GM19328 (cell line): ENCODE measurements around the gene MAPK1.
"Not testable (repeated sequence)": the region's sequence is repeated elsewhere in the genome, so short reads cannot be mapped to it uniquely, and the experiment has no call there.

Experiments used
- ATAC-seq: cut with Tn5 transposase; IDR thresholded peaks from one replicate; pipeline ENCODE4 v1.9.1; 2021; ENCODE audit warnings: mild to moderate bottlenecking, moderate library complexity; ENCODE audit not compliant: unreplicated experiment

Gene MAPK1

DNA sequence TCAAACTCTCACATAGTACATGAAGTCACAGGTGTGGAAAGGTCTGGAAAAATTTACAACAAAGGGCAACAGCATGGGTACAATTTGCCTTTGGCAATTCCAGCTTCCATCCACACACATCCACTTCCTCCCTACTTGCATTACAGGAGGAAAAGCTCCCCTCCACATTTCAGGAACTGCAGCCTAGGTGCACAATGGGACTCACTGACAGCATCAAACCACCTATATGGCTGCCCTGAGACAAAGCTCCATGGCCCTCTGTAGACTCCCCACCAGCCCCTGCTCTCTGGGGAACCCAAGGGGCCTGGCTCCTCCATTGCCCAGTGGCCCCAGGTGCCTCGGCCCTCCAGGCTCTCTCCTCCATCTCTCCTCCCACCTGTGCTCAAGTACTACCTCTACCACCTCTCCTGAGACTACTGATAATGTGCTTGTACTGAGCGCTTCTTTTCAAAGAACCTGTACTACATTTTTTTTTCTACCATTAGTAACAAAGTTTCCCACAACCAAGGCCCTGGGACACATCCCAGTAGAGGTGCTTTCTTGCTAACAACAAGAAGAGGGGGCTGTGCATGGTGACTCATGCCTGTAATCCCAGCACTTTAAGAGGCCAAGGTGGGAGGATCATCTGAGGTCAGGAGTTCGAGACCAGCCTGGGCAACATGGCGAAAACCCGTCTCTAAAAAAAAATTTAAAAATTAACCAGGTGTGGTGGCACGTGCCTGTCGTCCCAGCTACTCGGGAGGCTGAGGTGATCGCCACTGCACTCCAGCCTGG lies 136.7 kb downstream of the MAPK1 start:
- no peak for ATAC-seq

DNA sequence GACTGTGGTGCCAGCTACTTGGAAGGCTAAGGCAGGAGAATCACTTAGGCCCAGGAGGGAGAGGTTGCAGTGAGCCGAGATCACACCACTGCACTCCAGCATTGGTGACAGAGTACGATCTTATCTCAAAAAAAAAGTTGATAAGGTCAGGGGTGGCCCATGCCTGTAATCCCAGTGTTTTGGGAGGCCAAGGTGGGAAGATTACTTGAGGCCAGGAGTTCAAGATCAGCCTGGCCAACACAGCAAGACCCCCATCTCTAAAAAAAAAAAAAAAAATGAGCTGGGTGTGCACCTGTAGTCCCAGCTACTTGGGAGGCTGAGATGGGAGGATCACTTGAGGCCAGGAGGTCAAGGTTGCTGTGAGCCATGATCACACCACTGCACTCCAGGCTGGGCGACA lies 138.3 kb downstream of the MAPK1 start:
- not testable (repeated sequence) for ATAC-seq

DNA sequence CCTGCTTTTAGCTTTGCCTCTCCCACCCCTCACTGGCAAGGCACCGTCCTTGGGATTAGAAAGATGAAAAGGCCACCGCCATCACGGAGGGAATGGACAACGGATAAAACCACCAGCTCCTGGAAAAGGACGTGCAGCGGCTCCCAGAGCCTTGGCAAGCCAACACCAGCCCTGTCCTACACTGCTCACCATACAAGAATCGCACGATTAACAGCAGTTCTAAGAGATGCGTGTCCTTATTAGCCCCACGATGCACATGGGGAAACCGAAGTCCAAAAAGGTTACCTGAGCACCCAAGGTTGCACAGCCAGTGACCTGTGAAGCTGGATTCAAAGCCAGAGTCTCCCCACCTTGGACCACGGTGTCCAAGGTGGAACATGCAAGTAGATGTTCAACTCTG lies 139.2 kb downstream of the MAPK1 start:
- no peak for ATAC-seq

DNA sequence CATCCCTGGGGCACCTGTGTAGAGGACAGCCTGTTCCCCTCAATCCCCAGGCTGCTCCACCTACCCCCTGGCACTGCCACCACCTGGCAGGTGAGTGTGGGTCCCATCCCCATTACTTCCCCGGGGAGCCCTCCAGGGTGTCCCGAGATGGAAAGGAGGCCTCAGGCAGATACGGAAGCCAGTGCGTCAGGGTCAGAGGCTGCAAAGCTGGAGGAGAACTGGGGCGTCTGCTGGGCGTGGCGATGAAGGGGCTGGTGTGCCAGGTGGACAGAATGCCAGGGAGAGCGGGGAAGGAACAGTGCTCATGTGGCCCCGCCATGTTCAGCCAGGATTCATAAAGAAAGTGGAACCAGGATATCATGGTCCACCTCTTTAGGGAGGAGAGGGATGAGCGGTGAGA lies 139.7 kb downstream of the MAPK1 start:
- ATAC-seq: no peak

DNA sequence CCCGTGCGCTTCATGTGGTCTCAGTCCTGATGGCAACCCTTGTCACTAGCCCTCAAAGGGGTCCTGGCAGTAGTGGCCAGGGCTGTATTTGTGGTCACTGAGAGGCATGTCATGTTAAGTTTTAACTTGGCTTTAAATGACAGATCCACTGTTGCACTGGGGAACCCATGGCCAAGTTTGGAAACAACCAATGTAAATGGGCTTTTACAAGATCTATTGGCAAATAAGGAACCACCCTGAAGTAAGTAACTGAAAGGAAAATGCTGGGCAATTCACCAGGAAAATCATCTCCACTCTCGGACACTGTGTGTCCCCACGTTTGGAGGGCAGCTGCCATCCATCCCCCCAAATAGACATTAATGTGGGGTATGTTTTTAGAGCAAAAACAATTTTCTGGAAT lies 140.3 kb downstream of the MAPK1 start:
- ATAC-seq: no peak

DNA sequence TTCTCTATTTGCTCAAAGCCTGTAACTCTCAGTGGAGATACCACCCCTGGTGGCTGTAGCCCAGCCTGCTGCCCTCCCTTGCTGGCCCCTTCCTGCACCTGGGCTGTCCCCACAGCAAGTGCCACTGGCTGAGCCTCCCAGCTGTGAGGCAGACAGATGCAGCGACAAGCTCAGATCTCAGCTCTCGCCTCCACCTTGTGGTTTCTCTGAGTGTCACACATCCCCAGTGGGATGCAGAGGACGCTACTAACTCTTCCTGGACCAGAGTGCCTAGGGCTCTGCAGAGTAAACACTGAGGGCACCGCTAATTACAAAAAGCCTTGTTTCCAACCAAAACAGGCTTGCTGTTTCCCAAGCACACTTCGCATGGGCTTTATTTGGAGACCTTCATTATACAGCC lies 140.8 kb downstream of the MAPK1 start:
- no peak for ATAC-seq

DNA sequence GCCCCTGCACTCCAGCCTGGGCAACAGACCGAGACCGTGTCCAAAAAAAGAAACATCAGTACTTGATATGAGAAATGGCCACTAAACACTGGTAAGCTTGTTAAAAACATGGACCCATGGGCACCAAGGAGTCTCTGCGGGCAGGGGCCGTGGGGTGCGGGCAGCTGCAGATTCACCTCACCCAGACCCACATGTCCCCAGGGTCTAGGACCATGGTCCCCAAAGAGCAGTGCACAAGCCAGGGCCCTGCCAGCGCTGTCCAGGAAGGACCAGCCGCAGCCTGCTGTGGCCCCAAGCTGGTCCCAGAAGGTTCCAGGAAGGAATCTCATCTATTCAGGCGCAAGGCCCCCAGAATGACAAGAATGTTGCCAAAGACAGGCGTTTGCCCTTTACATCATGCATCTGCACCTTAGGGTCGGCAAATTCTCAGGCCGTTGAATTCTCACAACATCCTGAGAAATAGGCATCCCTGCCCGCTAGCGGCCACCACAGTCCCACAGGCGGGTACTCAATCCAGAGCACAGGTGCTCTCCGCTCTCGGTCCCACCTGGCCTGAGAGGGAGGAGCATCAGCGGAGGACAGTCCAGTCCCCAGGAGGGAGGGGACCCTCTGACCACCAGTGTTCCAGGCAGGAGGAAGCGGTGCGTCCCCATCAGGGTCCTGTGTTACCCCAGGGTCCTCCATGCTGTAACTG lies 141.3 kb downstream of the MAPK1 start:
- no peak for ATAC-seq

DNA sequence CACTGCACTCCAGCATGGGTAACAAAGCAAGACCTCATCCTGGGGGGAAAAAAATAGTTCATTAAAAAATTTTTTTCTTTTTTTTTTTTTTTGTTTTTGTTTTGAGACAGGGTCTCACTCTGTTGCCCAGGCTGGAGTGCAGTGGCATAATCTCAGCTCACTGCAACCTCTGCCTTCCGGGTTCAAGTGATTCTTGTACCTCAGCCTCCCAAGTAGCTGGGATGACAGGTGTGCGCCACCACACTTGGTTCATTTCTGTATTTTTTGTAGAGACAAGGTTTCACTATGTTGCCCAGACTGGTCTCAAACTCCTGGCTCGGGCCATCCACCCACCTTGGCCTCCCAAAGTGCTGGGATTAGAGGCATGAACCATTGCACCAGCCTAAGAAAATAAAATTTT lies 142.9 kb downstream of the MAPK1 start:
- not testable (repeated sequence) for ATAC-seq

DNA sequence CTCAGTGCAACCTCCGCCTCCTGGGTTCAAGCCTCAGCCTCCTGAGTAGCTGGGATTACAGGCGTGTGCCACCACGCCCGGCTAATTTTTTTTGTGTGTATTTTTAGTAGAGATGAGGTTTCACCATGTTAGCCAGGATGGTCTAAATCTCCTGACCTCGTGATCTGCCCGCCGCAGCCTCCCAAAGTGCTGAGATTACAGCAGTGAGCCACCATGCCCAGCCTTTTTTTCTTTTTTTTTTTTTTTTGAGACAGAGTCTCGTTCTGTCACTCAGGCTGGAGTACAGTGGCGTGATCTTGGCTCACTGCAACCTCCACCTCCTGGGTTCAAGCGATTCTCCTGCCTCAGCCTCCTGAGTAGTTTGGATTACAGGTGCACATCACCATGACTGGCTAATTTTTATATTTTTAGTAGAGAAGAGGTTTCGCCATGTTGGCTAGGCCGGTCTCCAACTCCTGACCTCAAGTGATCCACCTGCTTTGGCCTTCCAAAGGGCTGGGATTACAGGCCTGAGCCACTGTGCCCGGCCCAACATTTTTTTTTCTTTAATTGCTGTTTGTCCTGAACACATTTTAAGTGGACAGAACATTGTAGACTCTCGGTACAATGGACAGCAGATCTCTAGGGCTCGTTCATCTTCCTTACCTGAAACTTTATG lies 146.1 kb downstream of the MAPK1 start:
- ATAC-seq: not testable (repeated sequence)

DNA sequence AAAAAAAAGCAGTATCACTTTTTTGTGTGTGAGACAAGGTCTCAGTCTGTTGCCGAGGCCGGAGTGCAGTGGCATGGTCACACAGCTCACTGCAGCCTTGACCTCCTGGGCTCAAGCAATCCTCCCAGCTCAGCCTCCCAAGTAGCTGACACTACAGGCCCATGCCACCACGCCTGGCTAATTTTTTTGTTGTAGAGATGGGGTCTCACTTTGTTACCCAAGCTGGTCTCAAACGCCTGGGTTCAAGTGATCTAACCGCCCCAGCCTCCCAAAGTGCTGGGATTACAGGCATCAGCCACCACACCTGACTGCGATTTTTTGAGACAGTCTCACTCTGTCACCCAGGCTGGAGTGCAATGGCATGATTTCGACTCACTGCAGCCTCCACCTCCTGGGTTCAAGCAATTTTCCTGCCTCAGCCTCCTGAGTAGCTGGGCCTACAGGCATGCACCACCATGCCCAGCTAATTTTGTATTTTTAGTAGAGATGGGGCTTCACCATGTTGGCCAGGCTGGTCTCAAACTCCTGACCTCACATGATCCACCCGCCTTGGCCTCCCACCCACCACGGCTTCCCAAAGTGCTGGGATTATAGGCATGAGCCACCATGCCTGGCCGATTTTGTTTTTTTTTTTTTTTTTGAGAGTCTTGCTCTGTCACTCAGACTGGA lies 147.1 kb downstream of the MAPK1 start:
- not testable (repeated sequence) for ATAC-seq

DNA sequence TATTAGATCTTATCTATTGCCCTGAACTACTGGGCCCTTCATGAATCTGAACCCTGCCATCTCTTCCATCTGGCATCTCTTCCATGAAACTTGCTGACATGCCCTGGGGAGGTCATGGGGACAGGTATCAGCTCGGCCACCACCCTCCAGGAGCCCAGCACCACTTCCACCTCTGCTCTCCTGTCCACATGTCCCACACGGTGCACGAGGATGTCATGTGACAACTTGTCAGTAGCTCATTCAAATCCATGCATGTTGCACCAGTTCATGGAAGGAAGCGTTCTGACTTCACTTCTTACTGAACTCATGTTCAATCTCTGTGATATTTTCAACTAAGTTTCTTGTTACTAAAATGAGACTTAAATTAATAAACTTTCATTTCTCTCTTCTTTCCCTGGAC lies 148.4 kb downstream of the MAPK1 start:
- ATAC-seq: no peak

DNA sequence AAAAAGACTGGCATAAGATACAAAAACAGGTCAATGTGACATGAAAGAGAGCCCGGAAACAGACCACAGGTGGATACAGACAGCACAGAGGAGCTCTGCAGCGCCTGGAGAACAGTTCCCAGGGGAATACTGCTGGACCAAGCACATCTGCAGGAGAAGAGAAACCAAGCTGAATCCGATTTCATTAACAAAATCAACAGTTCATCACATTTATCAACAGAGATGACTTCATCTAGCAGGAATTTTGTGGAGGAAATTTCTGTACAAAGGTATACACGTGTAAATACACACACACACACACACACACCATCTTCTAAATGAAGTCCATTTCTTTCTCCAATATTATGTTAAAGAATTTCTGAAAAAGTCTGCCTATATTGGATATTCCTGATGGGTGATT lies 148.9 kb downstream of the MAPK1 start:
- ATAC-seq: no peak

DNA sequence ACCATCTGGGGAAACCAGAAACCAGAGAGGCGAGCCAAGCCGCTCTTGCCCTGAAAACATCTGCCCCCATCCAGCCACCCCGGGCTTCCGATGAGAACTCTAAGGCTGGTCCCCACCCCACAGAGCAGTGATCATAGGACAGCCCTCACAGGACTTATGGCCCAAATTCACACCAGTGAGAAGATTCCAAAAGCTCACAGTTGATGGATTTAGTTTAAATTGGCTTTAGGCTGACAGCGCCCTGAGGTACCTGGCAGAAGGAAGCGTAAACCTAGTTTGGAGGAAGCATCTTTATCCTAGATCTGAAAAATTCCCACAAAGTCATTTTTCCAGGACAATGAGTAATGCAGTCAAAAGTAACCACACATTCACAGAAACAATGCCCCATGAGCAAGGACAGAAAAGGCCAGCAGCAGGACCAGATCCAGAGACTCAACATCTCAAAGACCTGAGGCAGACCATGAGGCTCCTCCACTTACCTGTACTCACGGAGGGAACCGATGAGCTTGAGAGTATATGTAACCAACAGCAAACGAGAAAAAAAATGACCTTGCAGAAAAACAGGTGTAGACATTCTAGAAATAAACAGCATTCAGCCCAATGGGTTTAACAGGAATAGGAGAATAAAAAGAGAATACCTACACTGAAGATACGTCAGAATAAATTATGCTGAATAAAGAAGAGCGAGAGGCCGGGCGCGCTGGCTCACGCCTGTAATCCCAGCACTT lies 150.9 kb downstream of the MAPK1 start:
- not testable (repeated sequence) for ATAC-seq

DNA sequence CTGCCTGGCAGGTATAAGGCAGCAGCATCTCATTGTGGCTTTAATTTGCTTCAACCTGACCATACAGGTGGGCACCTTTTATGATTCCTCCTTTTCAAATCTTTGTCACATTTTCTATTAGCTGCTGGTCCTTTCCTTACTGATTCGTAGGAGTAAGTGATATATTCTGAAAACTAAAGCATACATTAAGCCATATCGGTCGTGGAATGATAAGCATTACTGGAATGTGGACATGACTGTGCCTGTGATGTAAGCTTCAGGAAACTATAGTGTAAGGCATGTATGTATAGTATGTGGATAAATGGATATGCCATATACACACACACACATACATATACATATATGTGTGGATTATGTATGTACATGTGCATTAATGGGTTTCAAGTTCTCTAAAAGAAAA lies 152.7 kb downstream of the MAPK1 start:
- no peak for ATAC-seq

DNA sequence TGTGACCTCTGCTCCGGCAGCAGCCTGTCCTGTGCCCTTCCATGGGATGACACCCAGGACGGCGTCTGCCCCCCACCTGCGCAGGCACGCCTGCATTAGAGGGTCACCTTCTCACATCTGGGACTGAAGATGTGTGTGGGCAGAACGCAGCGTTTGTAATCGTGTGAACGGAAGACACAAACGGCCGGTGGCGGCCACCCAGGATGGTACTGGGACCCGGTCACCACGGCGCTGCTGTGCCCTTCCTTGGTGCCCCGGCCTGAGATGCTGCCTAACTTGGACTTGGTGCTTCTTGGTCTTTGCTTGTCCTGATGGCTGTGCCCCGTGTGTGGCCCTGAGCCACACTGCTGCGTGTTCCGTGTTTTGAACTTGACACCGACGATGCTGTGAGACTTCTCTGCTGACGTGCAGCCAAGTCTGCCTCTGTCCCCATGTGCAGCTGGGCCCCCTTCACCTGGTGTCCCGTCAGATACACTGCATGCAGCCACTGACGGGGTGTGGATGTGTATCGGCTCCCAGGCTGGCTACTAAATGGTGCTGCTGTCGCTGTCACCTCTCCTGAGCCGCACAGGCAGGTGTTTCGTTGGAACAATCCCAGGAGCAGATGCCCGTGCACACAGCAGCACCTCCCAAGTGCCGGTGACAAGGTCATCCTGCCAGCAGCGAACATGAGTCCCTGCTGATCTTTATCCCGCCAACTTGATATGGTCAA lies 153.2 kb downstream of the MAPK1 start:
- no peak for ATAC-seq

DNA sequence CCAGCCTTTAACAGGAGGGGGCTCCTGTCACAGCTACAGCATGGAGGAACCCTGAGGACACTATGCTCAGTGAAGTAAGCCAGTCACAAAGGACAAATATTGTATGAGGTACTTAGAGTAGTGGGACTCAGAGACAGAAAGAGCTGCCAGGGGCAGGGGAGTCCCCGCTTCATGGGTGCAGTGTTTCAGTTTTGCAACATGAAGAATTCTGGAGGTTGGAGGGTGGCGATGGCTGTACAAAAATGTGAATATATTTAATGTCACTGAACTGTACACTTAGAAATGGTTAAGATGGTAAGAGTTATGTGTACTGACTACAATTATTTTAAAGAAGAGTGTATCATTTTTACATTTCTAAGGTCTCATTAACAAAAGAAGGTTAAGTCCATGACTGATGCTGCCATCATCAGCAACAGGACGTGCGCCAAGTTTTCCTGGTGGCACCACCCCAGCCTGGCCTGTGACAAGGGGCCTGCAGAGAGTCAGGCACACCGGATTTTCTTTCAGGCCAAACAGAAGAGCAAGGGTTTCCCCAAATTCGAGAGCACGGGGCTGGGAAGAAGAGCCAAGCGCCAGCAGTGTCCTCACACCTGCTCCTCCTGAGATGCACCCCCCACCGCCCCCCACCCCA lies 153.9 kb downstream of the MAPK1 start:
- no peak for ATAC-seq

DNA sequence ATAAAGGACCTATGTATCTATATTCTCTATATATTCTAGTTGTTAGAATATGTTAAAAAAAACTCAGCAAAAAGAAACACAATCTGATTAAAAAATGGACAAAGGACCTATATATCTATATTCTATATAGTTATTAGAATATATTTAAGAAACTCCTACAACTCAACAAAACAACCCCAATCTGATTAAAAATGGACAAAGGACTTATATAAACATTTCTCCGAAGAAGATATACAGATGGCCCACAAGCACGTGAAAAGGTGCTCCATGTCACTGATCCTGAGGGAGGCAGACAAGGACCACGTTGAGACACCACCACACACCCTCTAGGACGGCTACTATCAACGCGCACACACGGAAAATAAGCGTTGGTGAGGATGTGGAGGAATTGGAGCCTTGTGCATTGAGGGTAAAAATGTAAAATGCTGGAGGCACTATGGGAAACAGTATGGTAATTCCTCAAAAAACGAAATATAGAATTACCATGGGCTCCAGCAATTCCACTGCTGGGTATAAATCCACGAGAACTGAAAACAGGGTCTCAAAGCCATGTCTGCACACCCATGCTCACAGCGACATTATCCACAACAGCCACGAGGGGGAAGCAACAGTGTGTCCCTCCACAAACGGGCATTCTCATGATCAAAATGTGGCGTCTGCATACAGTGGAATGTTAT lies 154.6 kb downstream of the MAPK1 start:
- ATAC-seq: no peak

DNA sequence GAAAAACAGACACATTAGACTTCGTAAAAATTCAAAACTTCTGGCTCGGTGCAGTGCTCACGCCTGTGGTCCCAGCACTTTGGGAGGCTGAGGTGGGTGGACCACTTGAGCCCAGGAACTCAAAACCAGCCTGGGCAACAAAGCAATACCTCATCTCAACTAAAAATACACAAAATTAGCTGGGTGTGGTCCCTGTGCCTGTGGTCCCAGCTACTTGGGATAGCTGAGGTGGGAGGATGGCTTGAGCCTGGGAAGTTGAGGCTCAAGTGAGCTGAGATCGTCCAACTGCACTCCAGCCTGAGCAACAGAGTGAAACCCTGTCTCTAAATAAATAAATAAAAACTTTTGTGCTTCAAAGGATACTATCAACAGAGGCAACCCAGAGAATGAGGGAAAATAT lies 155.6 kb downstream of the MAPK1 start:
- ATAC-seq: no peak

DNA sequence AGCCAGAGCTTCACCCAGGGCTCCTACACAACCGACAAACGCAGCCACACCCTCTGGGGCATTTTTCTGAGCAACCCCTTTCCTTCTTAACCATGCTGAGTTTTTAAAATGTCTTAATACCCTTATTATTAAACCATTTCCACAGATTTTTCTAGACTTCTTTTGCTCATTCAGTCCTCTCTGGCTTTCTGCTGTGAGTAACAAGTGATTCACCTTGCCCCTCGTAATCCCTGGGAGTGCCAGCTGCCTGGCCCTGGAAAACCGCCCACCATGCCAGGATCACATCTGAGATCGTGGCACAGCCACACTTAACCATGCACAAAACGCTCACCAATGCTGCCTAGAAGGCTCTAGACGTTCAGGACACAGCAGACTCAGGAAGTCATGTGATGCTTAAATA lies 157.3 kb downstream of the MAPK1 start:
- ATAC-seq: no peak
